ENCODE data around the gene MANSC1.
A peak's percentile ranks its signal among the peaks of the same experiment; 100 is the strongest.

GRCh38 chr12:12356896-12357718, 7.1 kb upstream of the MANSC1 start, which contains the start of gene BORCS5:
- TF ChIP-seq CTCF (optimal IDR thresholded peaks at IDR 0.05 in 1 of 3, IDR thresholded peaks at IDR 0.05 in 1 of 3, conservative IDR thresholded peaks at IDR 0.05 in 1 of 3; ENCODE audit: extremely low read depth in 1 of 3, insufficient read depth in 2 of 3, low read length in 3 of 3) (peak in 2 of 3 experiments; percentile 35 to 53), EZH2 (IDR thresholded peaks at IDR 0.05; ENCODE audit: low read length) (no peak)
